A549 (cell line): ENCODE data around the gene CILP2. TPM values are rescaled to one million over a fixed set of nuclear protein-coding genes. Genes with fewer than 3 reads are reported as not detected.

Experiments
- ATAC-seq, 2 experiments: fragments of 200-7000 bp in 1 of 2; fragments of >200 bp in 1 of 2; cut with Nextera tagmentation in 1 of 2; cut with Tn5 transposase in 1 of 2; 3 replicates each; pipeline versions ENCODE4 v1.8.0 to v1.9.1; 2018 to 2020; ENCODE audit warnings: mild to moderate bottlenecking in 1 of 2, moderate library complexity in 1 of 2
- CTCF ChIA-PET: fragments of 300-600 bp; sonication (Branson Sonifier 250); formaldehyde crosslinking; extraction: SDS; loops from one replicate; lab custom pipeline; 2021; ENCODE audit warnings: antibody characterized with exemption, inconsistent platforms; lab: Yijun Ruan, JAX
- POLR2A ChIA-PET: fragments of 350-600 bp; formaldehyde crosslinking; extraction: SDS; loops from one replicate; lab custom pipeline; 2021; ENCODE audit warnings: antibody characterized with exemption, inconsistent platforms; lab: Yijun Ruan, JAX
- DNase-seq, 2 experiments: peaks; one replicate each; pipeline versions ENCODE4 v3.0.0 to v3.0.0-alpha.2; 2011 to 2016; ENCODE audit warnings: low read depth in 1 of 2, low spot score in 1 of 2
- FAIRE-seq: peaks from 2 replicates; lab custom pipeline; 2011; peaks lifted over from hg19 to GRCh38; lab: Jason Lieb, UNC
- H3K27ac ChIP-seq, 2 experiments: fragments of >200 bp; sonication (Bioruptor Twin); formaldehyde crosslinking; 3 replicates each; pipeline ENCODE4 v1.5.1; 2016 to 2017
- H3K4me1 ChIP-seq: fragments of >200 bp; sonication (Bioruptor Twin); formaldehyde crosslinking; 3 replicates; pipeline ENCODE4 v1.6.1; 2016
- H3K4me2 ChIP-seq: fragments of >200 bp; sonication (Bioruptor Twin); formaldehyde crosslinking; 3 replicates; pipeline ENCODE4 v1.6.1; 2016
- H3K4me3 ChIP-seq: fragments of >200 bp; sonication (Bioruptor Twin); formaldehyde crosslinking; 3 replicates; pipeline ENCODE4 v1.5.1; 2016
- H3K9me3 ChIP-seq: fragments of >200 bp; sonication (Bioruptor Twin); formaldehyde crosslinking; 3 replicates; pipeline ENCODE4 v1.6.1; 2016
- ATOH8 ChIP-seq: fragments of 250-450 bp; sonication (Bioruptor Pico); IDR thresholded peaks from 2 replicates; pipeline ENCODE4 v1.5.0; 2020; ENCODE audit warnings: low read depth, mild to moderate bottlenecking, moderate library complexity
- CBX2 ChIP-seq: fragments of 200-600 bp; sonication (generic); IDR thresholded peaks from 2 replicates; pipeline ENCODE4 v1.6.1; 2016; ENCODE audit warnings: low read depth, mild to moderate bottlenecking, borderline replicate concordance
- CBX8 ChIP-seq: fragments of 200-600 bp; sonication (generic); IDR thresholded peaks from 2 replicates; pipeline ENCODE4 v1.6.1; 2016
- CEBPB ChIP-seq, 2 experiments: fragments of >200 bp in 1 of 2; sonication (Bioruptor Twin) in 1 of 2; formaldehyde crosslinking in 1 of 2; IDR thresholded peaks; 2 replicates each; pipeline ENCODE4 v1.6.1; 2012 to 2016
- CHD2 ChIP-seq: fragments of 150-350 bp; IDR thresholded peaks from 2 replicates; pipeline ENCODE4 v1.6.1; 2014; ENCODE audit warnings: low read length; ENCODE audit not compliant: partially characterized antibody
- CTCF ChIP-seq: fragments of >200 bp; sonication (Bioruptor Twin); formaldehyde crosslinking; IDR thresholded peaks from 3 replicates; pipeline ENCODE4 v1.5.1; 2016
- E2F6 ChIP-seq: IDR thresholded peaks from 2 replicates; pipeline ENCODE4 v1.6.1; 2012; ENCODE audit warnings: low read depth, borderline replicate concordance
- EHF ChIP-seq: fragments of 250-450 bp; sonication (Bioruptor Pico); IDR thresholded peaks from 2 replicates; pipeline ENCODE4 v1.5.0; 2020; ENCODE audit warnings: mild to moderate bottlenecking
- ELK1 ChIP-seq: fragments of 150-350 bp; IDR thresholded peaks from 2 replicates; pipeline ENCODE4 v1.6.1; 2014; ENCODE audit warnings: low read depth, mild to moderate bottlenecking, low read length
- ESRRA ChIP-seq: fragments of 150-350 bp; IDR thresholded peaks from 2 replicates; pipeline ENCODE4 v1.6.1; 2014; ENCODE audit warnings: mild to moderate bottlenecking, low read length, borderline replicate concordance
- FOSL2 ChIP-seq, 2 experiments: fragments of 450-650 bp in 1 of 2; fragments of >200 bp in 1 of 2; sonication (Bioruptor Twin) in 1 of 2; formaldehyde crosslinking; IDR thresholded peaks; 2 replicates each; pipeline versions ENCODE4 v1.5.0 to v1.6.1; 2016 to 2020; ENCODE audit warnings: mild to moderate bottlenecking in 1 of 2, moderate library complexity in 1 of 2
- GATA3 ChIP-seq: IDR thresholded peaks from 2 replicates; pipeline ENCODE4 v1.6.1; 2012; ENCODE audit warnings: borderline replicate concordance
- HDAC2 ChIP-seq: fragments of 200-600 bp; sonication (generic); IDR thresholded peaks from 2 replicates; pipeline ENCODE4 v1.6.1; 2016
- HES2 ChIP-seq: fragments of >200 bp; sonication (Bioruptor Twin); formaldehyde crosslinking; IDR thresholded peaks from 2 replicates; pipeline ENCODE4 v1.6.1; 2016
- HMGXB4 ChIP-seq: fragments of 250-450 bp; sonication (Bioruptor Pico); IDR thresholded peaks from 2 replicates; pipeline ENCODE4 v1.5.0; 2021; ENCODE audit warnings: mild to moderate bottlenecking, moderate library complexity, borderline replicate concordance
- HOXA7 ChIP-seq: fragments of 250-450 bp; sonication (Bioruptor Pico); IDR thresholded peaks from 2 replicates; pipeline ENCODE4 v1.5.0; 2020; ENCODE audit warnings: mild to moderate bottlenecking, moderate library complexity
- JUNB ChIP-seq: fragments of >200 bp; sonication (Bioruptor Twin); formaldehyde crosslinking; IDR thresholded peaks from 2 replicates; pipeline ENCODE4 v1.6.1; 2016
- MYC ChIP-seq: IDR thresholded peaks from 2 replicates; pipeline ENCODE4 v1.6.1; 2012; ENCODE audit warnings: mild to moderate bottlenecking, inconsistent platforms, low read length, improper control_type of control experiment, borderline replicate concordance
- NR3C1 ChIP-seq: fragments of >200 bp; sonication (Bioruptor Twin); formaldehyde crosslinking; IDR thresholded peaks from 3 replicates; pipeline ENCODE4 v1.6.1; 2017
- PHF8 ChIP-seq: fragments of 200-600 bp; sonication (generic); IDR thresholded peaks from 2 replicates; pipeline ENCODE4 v1.6.1; 2016; ENCODE audit warnings: low read depth, mild to moderate bottlenecking, antibody characterized with exemption, moderate library complexity, borderline replicate concordance
- POLR2AphosphoS2 ChIP-seq: conservative IDR thresholded peaks from 2 replicates; pipeline ENCODE4 v1.6.1; 2012; ENCODE audit warnings: low read length, improper control_type of control experiment, inconsistent platforms
- RARB ChIP-seq: fragments of 250-450 bp; sonication (Bioruptor Pico); IDR thresholded peaks from 2 replicates; pipeline ENCODE4 v1.8.0; 2021; ENCODE audit warnings: mild to moderate bottlenecking, moderate library complexity
- RCOR1 ChIP-seq: fragments of 150-350 bp; IDR thresholded peaks from 2 replicates; pipeline ENCODE4 v1.6.1; 2014; ENCODE audit warnings: antibody characterized with exemption, low read length, low read depth
- RFX5 ChIP-seq: fragments of 450-650 bp; IDR thresholded peaks from 2 replicates; pipeline ENCODE4 v1.7.1; 2014; ENCODE audit warnings: antibody characterized with exemption, mild to moderate bottlenecking, moderate library complexity
- RNF2 ChIP-seq: fragments of 200-600 bp; sonication (generic); IDR thresholded peaks from 2 replicates; pipeline ENCODE4 v1.6.1; 2016; ENCODE audit warnings: low read depth, mild to moderate bottlenecking, antibody characterized with exemption, moderate library complexity, borderline replicate concordance
- SREBF2 ChIP-seq: fragments of 450-650 bp; IDR thresholded peaks from 2 replicates; pipeline ENCODE4 v1.6.1; 2014; ENCODE audit warnings: mild to moderate bottlenecking, moderate library complexity
- TP53 ChIP-seq: fragments of 250-450 bp; sonication (Bioruptor Pico); IDR thresholded peaks from 2 replicates; pipeline ENCODE4 v1.5.0; 2021; ENCODE audit warnings: mild to moderate bottlenecking, moderate library complexity
- USF2 ChIP-seq: fragments of 450-650 bp; IDR thresholded peaks from 2 replicates; pipeline ENCODE4 v1.6.1; 2014; ENCODE audit warnings: antibody characterized with exemption
- WGBS: methylation state at CpG from one replicate; pipeline ENCODE4 v1.1.6; 2017; ENCODE audit errors: missing lambda C conversion rate; 5-methylcytosine and 5-hydroxymethylcytosine counted together
- polyA plus RNA-seq, 4 experiments: library from polyadenylated mRNA; depleted of rRNA in 3 of 4; stranded (reverse); fragments of >200 nt; fragmentation: RNase III in 1 of 4; extraction: RNeasy Plus Mini Kit Qiagen cat#74134 plus additional on column Dnase treatment in 1 of 4; gene quantifications; 2 replicates in 3 of 4; 3 replicates in 1 of 4; pipeline ENCODE4 v1.2.3, GENCODE V29; 2011 to 2017

The CILP2 gene
- polyA plus RNA-seq, 2 of the 4 experiments (the other 2 are of a cell fraction), result 0.17 TPM

GRCh38 chr19:19520989-19521388 lies 17.1 kb upstream of the CILP2 start:
- DNase-seq (no peak), ATAC-seq (no peak), FAIRE-seq (no peak)
- Histone ChIP-seq H3K4me3 (no peak overlapping the region), H3K4me1 (peaks cover 5% of the 10 kb centered on the region; the same call in 2 of the 3 replicates), H3K4me2 (no peak overlapping the region), H3K9me3 (no peaks in the 10 kb centered on the region), H3K27ac (no peak overlapping the region)
- TF ChIP-seq HES2, result no peak
- TF ChIP-seq CTCF, result no peak
- TF ChIP-seq ATOH8 (CRISPR knock-in tag), result no peak
- no peak for TF ChIP-seq PHF8
- no peak for TF ChIP-seq HDAC2
- TF ChIP-seq USF2, result no peak
- no peak for TF ChIP-seq RFX5
- TF ChIP-seq CHD2, result no peak
- TF ChIP-seq RARB (CRISPR knock-in tag), result no peak
- no peak for TF ChIP-seq CBX2
- no peak for TF ChIP-seq ELK1
- no peak for TF ChIP-seq FOSL2 (IDR thresholded peaks at IDR 0.05)
- no peak for TF ChIP-seq FOSL2 (CRISPR knock-in tag; IDR thresholded peaks at IDR 0.05)
- TF ChIP-seq EHF (CRISPR knock-in tag), result no peak
- no peak for TF ChIP-seq CEBPB (IDR thresholded peaks at IDR 0.05)
- no peak for TF ChIP-seq POLR2AphosphoS2
- no peak for TF ChIP-seq SREBF2
- CTCF ChIA-PET, result no interaction called here
- WGBS, result 82% methylated on average over 6 of the region's 6 CpGs
- POLR2A ChIA-PET, result no interaction called here

- no peaks in the 10 kb centered on the region for H3K4me1 ChIP-seq
- no peak overlapping the region for H3K4me3 ChIP-seq
- no peaks in the 10 kb centered on the region for H3K9me3 ChIP-seq
- ATAC-seq (no peak), FAIRE-seq (no peak), DNase-seq (no peak)
- no peak overlapping the region for H3K27ac ChIP-seq
- WGBS, result 88% methylated on average over 3 of the region's 3 CpGs
- no peak overlapping the region for H3K4me2 ChIP-seq
- ChIA-PET CTCF (interaction anchor here (0.8 to 0.9 kb wide), 2 partner anchors 9 to 121 kb away, joined by 3 to 4 read pairs; partner anchors contain the start of gene GMIP), POLR2A (no interaction called here)
- TF ChIP-seq ATOH8 (CRISPR knock-in tag) (no peak), TP53 (CRISPR knock-in tag) (no peak), MYC (no peak), HDAC2 (no peak), CBX8 (no peak), E2F6 (no peak), CHD2 (no peak), HMGXB4 (no peak), CBX2 (no peak), HOXA7 (CRISPR knock-in tag) (no peak), GATA3 (no peak), NR3C1 (no peak), CEBPB (IDR thresholded peaks at IDR 0.05) (no peak), JUNB (no peak), ESRRA (no peak), RCOR1 (no peak), RNF2 (no peak)
Measured at GRCh38 chr19:19523177-19523576, 14.9 kb upstream of the CILP2 start.
